Measurements from ENCODE around the gene EFNA4.

Gene EFNA4

DNA sequence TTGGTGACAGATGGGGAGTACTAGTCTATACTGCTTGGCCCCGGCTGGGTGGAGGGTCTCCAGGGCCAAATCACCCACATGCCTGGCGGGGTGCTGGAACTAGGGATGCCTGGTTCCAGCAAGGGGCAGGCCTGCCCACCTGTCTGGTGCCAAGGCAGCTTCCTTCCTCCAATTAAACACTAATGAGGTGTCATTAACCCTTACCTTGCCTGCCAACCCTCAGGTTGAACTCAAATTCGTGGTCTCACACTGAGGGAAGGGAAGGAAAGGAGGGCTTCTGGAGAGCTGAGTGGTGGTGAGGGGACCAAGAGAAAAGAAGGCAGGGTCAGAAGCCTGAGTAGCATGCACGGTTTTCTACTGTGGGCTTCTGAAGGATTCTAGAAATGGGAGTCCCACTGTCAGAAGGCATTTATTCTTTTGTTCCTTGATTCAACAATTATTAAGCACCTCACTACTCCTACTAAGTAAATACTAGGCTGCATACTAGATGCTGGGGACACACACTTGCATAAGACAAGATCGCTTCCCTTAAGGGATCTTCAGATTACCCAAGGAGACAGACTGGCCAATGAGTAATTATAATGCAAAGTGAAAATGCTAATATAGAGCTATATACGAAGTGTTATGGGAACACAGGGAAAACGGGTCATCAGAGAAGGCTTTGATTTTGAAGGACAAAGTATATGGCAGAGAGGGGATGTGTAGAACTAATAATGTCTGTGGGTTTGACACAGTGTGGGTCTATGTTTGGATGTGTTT is 9.2 kb downstream of the EFNA4 start:
- no peak overlapping the region for H3K27ac ChIP-seq (ENCODE audit: low read depth, low read length)
- peaks cover 73% of the 10 kb centered on the region for H3K4me1 ChIP-seq (ENCODE audit: control insufficient read depth, low read length)
- no peaks in the 10 kb centered on the region for H3K27me3 ChIP-seq (ENCODE audit: control insufficient read depth, low read length)
- peaks cover 20% of the 10 kb centered on the region for H3K36me3 ChIP-seq (ENCODE audit: control insufficient read depth, low read length)
- no peak for TF ChIP-seq EZH2phosphoT487 (IDR thresholded peaks at IDR 0.05; ENCODE audit: borderline replicate concordance, low read length)
- TF ChIP-seq, protein P1, sequence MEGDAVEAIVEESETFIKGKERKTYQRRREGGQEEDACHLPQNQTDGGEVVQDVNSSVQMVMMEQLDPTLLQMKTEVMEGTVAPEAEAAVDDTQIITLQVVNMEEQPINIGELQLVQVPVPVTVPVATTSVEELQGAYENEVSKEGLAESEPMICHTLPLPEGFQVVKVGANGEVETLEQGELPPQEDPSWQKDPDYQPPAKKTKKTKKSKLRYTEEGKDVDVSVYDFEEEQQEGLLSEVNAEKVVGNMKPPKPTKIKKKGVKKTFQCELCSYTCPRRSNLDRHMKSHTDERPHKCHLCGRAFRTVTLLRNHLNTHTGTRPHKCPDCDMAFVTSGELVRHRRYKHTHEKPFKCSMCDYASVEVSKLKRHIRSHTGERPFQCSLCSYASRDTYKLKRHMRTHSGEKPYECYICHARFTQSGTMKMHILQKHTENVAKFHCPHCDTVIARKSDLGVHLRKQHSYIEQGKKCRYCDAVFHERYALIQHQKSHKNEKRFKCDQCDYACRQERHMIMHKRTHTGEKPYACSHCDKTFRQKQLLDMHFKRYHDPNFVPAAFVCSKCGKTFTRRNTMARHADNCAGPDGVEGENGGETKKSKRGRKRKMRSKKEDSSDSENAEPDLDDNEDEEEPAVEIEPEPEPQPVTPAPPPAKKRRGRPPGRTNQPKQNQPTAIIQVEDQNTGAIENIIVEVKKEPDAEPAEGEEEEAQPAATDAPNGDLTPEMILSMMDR (IDR thresholded peaks at IDR 0.05; ENCODE audit: low read depth, low read length, poor library complexity, severe bottlenecking): no peak
- no peaks in the 10 kb centered on the region for H3K9me3 ChIP-seq (ENCODE audit: control insufficient read depth, insufficient read depth, low read length)
- no peaks in the 10 kb centered on the region for H3K79me2 ChIP-seq (ENCODE audit: control insufficient read depth, low read length)
- no peak overlapping the region for H3K4me2 ChIP-seq (ENCODE audit: low read length)
- peaks cover 18% of the 10 kb centered on the region for H3F3A ChIP-seq (ENCODE audit: control insufficient read depth, insufficient read depth)
- H3K9me2 ChIP-seq (replicated peaks; ENCODE audit: control insufficient read depth, low read length): no peaks in the 10 kb centered on the region
- no peak overlapping the region for H3K4me3 ChIP-seq (ENCODE audit: low read length)
- H4K20me1 ChIP-seq (ENCODE audit: control insufficient read depth, insufficient read depth, low read depth, low read length): no peaks in the 10 kb centered on the region

DNA sequence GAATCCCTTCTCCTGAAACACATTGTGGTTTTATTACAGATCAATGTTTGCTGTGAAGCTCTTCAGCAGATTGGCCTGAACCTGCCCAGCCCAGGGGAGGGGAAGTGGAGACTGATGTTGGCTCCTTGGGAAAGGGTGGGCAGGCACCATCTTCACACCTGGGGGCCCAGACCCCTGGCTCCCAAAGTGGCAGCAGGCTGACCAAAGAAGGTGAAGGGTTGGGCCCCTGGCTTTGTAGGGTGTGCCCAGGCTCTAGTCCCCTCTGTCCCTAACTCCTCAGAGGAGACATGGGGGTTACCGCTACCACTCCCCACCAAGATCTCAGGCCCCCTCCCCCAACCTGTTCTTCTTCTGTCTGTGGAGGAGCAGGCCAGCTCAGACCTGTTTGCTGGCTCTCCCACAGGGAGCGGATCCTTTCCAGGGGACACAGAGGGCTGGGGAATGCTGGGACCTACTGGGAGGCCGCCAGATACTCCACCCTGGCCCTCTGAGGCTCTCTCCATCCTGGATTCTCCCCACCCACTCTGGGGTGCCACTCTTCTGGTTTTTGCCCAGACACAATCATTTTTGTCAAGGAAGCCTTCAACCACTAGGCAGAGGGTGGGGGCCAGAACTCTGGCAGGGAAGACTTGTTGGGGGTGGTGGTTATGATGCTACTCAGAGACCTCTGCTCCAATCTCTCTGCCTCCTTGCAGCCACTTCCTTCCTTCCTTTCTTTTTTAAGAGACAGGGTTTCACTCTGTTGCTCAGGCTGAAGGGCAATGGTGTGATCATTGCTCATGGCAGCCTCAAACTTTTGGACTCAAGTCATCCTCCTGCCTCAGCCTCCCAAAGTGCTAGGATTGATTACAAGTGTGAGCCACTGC is 10.1 kb downstream of the EFNA4 start:
- Histone ChIP-seq H4K20me1 (ENCODE audit: control insufficient read depth, insufficient read depth, low read depth, low read length) (no peaks in the 10 kb centered on the region), H3K4me1 (ENCODE audit: control insufficient read depth, low read length) (peaks cover 81% of the 10 kb centered on the region), H3K4me2 (ENCODE audit: low read length) (peak overlapping the region; percentile 50), H3K4me3 (ENCODE audit: low read length) (peak overlapping the region; percentile 36), H3K36me3 (ENCODE audit: control insufficient read depth, low read length) (peaks cover 15% of the 10 kb centered on the region), H3K27ac (ENCODE audit: low read depth, low read length) (no peak overlapping the region), H3K27me3 (ENCODE audit: control insufficient read depth, low read length) (peaks cover 5% of the 10 kb centered on the region; the same call in 1 of the 2 replicates), H3F3A (ENCODE audit: control insufficient read depth, insufficient read depth) (peaks cover 18% of the 10 kb centered on the region), H3K9me3 (ENCODE audit: control insufficient read depth, insufficient read depth, low read length) (no peaks in the 10 kb centered on the region), H3K9me2 (replicated peaks; ENCODE audit: control insufficient read depth, low read length) (no peaks in the 10 kb centered on the region), H3K79me2 (ENCODE audit: control insufficient read depth, low read length) (no peaks in the 10 kb centered on the region)
- TF ChIP-seq, protein P1 (IDR thresholded peaks at IDR 0.05; ENCODE audit: low read depth, low read length, poor library complexity, severe bottlenecking): no peak
- no peak for TF ChIP-seq EZH2phosphoT487 (IDR thresholded peaks at IDR 0.05; ENCODE audit: borderline replicate concordance, low read length)

DNA sequence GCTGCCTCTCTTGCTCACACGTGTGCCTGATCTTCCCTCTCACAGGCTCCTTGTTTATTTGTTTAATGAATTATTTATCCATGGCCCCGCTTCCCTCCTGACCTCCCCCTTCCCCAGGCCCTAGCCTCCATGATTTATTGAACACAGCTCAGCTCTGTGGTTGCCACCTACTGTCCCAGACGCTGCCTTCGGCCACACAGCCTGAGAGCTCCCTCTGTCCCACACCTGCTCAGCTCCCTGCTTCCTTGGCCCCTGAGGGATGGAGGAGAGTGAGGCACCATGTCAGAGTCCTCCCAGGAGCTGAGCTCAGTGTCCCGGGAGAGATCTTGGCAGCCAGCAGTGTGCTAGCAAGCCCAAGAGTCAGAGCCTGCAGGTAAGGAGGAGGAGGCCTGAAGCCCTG is 12.0 kb downstream of the EFNA4 start:
- no peaks in the 10 kb centered on the region for H4K20me1 ChIP-seq (ENCODE audit: control insufficient read depth, insufficient read depth, low read depth, low read length)
- no peaks in the 10 kb centered on the region for H3K9me3 ChIP-seq (ENCODE audit: control insufficient read depth, insufficient read depth, low read length)
- peaks cover 24% of the 10 kb centered on the region for H3K27me3 ChIP-seq (ENCODE audit: control insufficient read depth, low read length)
- TF ChIP-seq EZH2phosphoT487 (IDR thresholded peaks at IDR 0.05; ENCODE audit: borderline replicate concordance, low read length): no peak
- TF ChIP-seq, protein P1 (IDR thresholded peaks at IDR 0.05; ENCODE audit: low read depth, low read length, poor library complexity, severe bottlenecking): no peak
- H3K4me2 ChIP-seq (ENCODE audit: low read length): no peak overlapping the region
- no peaks in the 10 kb centered on the region for H3K79me2 ChIP-seq (ENCODE audit: control insufficient read depth, low read length)
- no peak overlapping the region for H3K4me3 ChIP-seq (ENCODE audit: low read length)
- peaks cover under 1% of the 10 kb centered on the region; the same call in 1 of the 2 replicates for H3K36me3 ChIP-seq (ENCODE audit: control insufficient read depth, low read length)
- peaks cover 18% of the 10 kb centered on the region for H3F3A ChIP-seq (ENCODE audit: control insufficient read depth, insufficient read depth)
- no peaks in the 10 kb centered on the region for H3K9me2 ChIP-seq (replicated peaks; ENCODE audit: control insufficient read depth, low read length)
- peaks cover 87% of the 10 kb centered on the region for H3K4me1 ChIP-seq (ENCODE audit: control insufficient read depth, low read length)
- H3K27ac ChIP-seq (ENCODE audit: low read depth, low read length): no peak overlapping the region
